ENCODE results near the gene M1AP.

M1AP gene

GRCh38 chr2:74551942-74552913 lies 95.9 kb downstream of the M1AP start:
- DNase-seq, result no peak
- H3K9me3 Mint-ChIP-seq, result no peaks in the 10 kb centered on the region

DNA sequence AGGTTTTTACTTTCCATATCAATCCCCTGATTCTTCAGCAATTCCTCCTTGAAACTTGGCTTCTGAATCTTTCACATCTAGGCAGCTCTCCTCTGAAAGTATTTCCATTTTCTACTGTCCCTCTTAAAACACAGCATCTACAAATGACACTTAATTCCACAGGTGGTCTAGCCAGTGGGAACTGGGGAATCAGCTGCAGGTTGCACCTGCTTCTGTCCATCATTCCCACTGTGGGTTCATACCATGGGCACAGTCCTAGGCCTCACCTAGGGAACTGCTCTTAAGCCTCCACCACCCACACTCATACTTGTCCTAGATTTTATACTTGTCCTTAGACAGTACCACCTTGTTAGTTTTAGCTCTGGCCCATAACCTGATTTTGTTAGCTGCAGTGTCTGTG lies 96.6 kb downstream of the M1AP start:
- ATAC-seq (replicated peaks) (no peak), DNase-seq (no peak)
- peaks cover 33 to 49% of the 10 kb centered on the region in 2 donors for H3K27me3 Mint-ChIP-seq
- no peak overlapping the region for H3K27ac Mint-ChIP-seq
- H3K36me3 Mint-ChIP-seq (ENCODE audit: insufficient read depth), result peaks cover 20% of the 10 kb centered on the region
- H3K4me1 Mint-ChIP-seq (ENCODE audit: low read depth in 2 of 2), result peaks cover 15 to 17% of the 10 kb centered on the region in 2 donors
- H3K9me3 Mint-ChIP-seq, result no peaks in the 10 kb centered on the region
- H3K4me3 Mint-ChIP-seq, result no peak overlapping the region

More at GRCh38 chr2:74551942-74552913, 95.9 kb downstream of the M1AP start:
- H3K27me3 Mint-ChIP-seq, result peaks cover 33 to 42% of the 10 kb centered on the region in 2 donors
- H3K4me3 Mint-ChIP-seq, result peak overlapping the region; percentile 2 to 43
- H3K4me1 Mint-ChIP-seq (ENCODE audit: low read depth in 2 of 2), result peaks cover 15 to 17% of the 10 kb centered on the region in 2 donors
- H3K36me3 Mint-ChIP-seq (ENCODE audit: insufficient read depth), result peaks cover 20% of the 10 kb centered on the region
- no peak for ATAC-seq (replicated peaks)
- peak overlapping the region in 1 of 2 donors; percentile 28 for H3K27ac Mint-ChIP-seq

DNA sequence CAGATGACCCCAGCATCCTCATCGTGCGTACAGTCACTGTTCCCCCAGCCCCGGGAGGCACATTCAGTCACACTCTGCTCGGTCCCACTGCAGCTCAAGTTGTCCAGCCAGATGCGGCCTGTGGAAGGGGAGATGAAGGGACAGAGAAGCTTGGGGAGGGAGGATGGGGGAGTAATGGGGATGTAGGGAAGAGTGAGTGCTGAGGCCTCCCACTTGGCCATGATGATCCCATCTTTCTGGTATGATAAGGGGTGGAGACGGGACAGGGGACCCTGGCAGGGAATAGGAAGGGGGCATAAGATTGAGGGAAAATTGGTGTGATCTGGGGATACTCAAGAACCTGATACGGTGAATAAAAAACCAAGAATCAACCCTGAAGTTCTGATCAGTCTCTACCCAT lies 97.9 kb downstream of the M1AP start:
- Mint-ChIP-seq H3K27me3 (peaks cover 33 to 49% of the 10 kb centered on the region in 2 donors), H3K27ac (no peak overlapping the region), H3K9me3 (no peaks in the 10 kb centered on the region), H3K36me3 (ENCODE audit: insufficient read depth) (peaks cover 17% of the 10 kb centered on the region), H3K4me1 (ENCODE audit: low read depth in 2 of 2) (peaks cover 11 to 14% of the 10 kb centered on the region in 2 donors), H3K4me3 (no peak overlapping the region)
- DNase-seq (no peak), ATAC-seq (replicated peaks) (no peak)

- DNase-seq, result no peak
- Mint-ChIP-seq H3K27ac (no peak overlapping the region), H3K36me3 (ENCODE audit: insufficient read depth) (peaks cover 9% of the 10 kb centered on the region), H3K4me3 (peak overlapping the region; percentile 51 to 58), H3K27me3 (peaks cover 33 to 49% of the 10 kb centered on the region in 2 donors), H3K4me1 (ENCODE audit: low read depth in 2 of 2) (peaks cover 10 to 11% of the 10 kb centered on the region in 2 donors), H3K9me3 (no peaks in the 10 kb centered on the region)
- ATAC-seq (replicated peaks), result peak; percentile 42
Measured at GRCh38 chr2:74548900-74549826, 99.0 kb downstream of the M1AP start.

DNA sequence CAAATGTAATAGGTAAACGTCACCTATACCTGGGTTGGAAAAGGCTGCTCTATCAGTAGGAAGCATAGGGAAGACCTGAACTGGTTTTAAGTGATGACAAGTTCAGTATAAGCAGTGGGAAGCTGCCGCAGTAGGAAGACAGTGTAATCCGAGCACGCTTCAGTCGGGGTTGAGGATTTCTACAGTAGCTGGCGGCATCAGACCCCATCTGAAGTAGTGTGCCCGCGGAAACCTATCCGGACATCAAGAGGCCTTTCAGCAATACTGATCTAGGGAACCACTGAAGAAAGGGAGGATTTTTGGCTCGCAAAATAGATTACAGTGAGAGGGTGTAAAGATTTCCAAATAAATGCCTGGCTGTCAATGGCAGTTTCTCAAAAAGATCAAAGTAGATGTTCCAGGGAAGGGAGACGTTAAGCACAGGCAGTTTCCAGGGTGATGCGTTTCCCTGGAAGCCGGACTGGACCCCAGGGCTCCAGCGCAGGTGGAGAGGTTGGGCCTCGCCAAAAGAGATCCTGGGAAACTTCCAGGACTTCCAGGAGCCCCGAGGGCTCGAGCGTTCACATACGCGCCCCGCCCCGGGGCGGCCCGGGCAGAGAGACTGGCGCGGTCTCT lies 99.7 kb downstream of the M1AP start:
- Mint-ChIP-seq H3K36me3 (ENCODE audit: insufficient read depth) (peaks cover 2% of the 10 kb centered on the region), H3K9me3 (no peaks in the 10 kb centered on the region), H3K4me1 (ENCODE audit: low read depth in 2 of 2) (peaks cover 6 to 9% of the 10 kb centered on the region in 2 donors), H3K27ac (no peak overlapping the region), H3K27me3 (peaks cover 33 to 49% of the 10 kb centered on the region in 2 donors), H3K4me3 (peak overlapping the region; percentile 58 to 59)
- no peak for ATAC-seq (replicated peaks)
- DNase-seq, result no peak

- DNase-seq, result no peak
- H3K4me3 Mint-ChIP-seq, result no peak overlapping the region
- no peak for ATAC-seq (replicated peaks)
- H3K9me3 Mint-ChIP-seq, result no peaks in the 10 kb centered on the region
- peaks cover 0 to 9% of the 10 kb centered on the region in 2 donors for H3K4me1 Mint-ChIP-seq (ENCODE audit: low read depth in 2 of 2)
- no peak overlapping the region for H3K27ac Mint-ChIP-seq
- no peaks in the 10 kb centered on the region for H3K36me3 Mint-ChIP-seq (ENCODE audit: insufficient read depth)
- peaks cover 40 to 50% of the 10 kb centered on the region in 2 donors for H3K27me3 Mint-ChIP-seq
Measured at GRCh38 chr2:74546004-74546403, 102.1 kb downstream of the M1AP start.

GRCh38 chr2:74544634-74545033 lies 103.5 kb downstream of the M1AP start:
- H3K27ac Mint-ChIP-seq, result no peak overlapping the region
- no peaks in the 10 kb centered on the region for H3K36me3 Mint-ChIP-seq (ENCODE audit: insufficient read depth)

DNA sequence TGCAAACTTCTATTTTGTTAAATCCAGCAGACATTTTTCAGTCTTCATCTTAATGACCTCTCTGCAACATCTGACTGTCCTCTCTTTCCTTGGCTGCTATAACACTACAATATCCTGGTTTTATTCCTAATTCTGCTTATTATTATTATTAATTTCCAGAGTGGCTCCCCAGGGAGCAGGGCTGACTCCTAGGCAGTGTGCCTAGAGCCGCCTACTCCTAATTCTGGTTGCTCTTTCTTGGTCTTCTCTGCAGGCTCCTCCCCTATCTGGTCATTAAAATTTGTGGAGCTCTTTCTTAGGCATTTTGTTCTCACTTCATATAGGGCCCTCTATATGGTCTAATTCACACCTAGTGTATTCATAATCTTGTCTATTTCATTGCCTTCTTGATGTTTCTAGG lies 105.2 kb downstream of the M1AP start:
- Mint-ChIP-seq H3K4me1 (ENCODE audit: low read depth in 2 of 2) (peaks cover 0 to 3% of the 10 kb centered on the region in 2 donors), H3K9me3 (no peaks in the 10 kb centered on the region), H3K4me3 (no peak overlapping the region), H3K36me3 (ENCODE audit: insufficient read depth) (peaks cover 4% of the 10 kb centered on the region), H3K27me3 (peaks cover 33 to 46% of the 10 kb centered on the region in 2 donors), H3K27ac (no peak overlapping the region)
- no peak for ATAC-seq (replicated peaks)
- DNase-seq, result no peak

More at GRCh38 chr2:74544634-74545033, 103.5 kb downstream of the M1AP start:
- no peaks in the 10 kb centered on the region for H3K9me3 Mint-ChIP-seq
- H3K4me1 Mint-ChIP-seq (ENCODE audit: low read depth in 2 of 2), result peaks cover 0 to 8% of the 10 kb centered on the region in 2 donors
- H3K4me3 Mint-ChIP-seq, result no peak overlapping the region
- ATAC-seq (replicated peaks) (no peak), DNase-seq (no peak)
- peaks cover 30 to 42% of the 10 kb centered on the region in 2 donors for H3K27me3 Mint-ChIP-seq

GRCh38 chr2:74540291-74540690 lies 107.8 kb downstream of the M1AP start:
- Mint-ChIP-seq H3K27ac (no peak overlapping the region), H3K4me1 (ENCODE audit: low read depth in 2 of 2) (peaks cover 0 to 3% of the 10 kb centered on the region in 2 donors), H3K27me3 (peaks cover 43 to 45% of the 10 kb centered on the region in 2 donors), H3K4me3 (no peak overlapping the region), H3K36me3 (ENCODE audit: insufficient read depth) (peaks cover 4% of the 10 kb centered on the region), H3K9me3 (no peaks in the 10 kb centered on the region)
- DNase-seq (no peak), ATAC-seq (replicated peaks) (no peak)

DNA sequence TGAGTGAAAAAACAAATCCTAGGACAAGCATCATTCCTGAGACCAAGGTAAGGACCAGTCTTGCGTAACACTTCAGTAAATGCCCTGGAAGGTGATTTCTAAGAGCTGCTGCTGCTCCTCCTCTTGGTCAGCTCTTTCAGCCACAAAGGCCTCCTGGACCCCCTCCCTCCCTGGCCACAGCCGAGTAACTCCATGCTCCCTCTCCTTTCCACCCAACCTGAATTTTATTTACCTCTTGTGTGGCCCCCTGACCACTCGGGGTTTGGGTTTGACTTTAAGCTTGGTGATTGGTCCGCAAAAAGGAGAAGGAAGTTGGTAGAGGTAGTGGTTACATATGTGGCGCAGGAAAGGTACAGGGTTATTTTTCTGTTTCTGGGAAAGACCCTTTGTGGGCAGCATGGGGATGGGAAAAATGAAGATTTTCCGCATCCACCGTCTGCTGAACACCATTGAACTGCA lies 109.2 kb downstream of the M1AP start:
- Mint-ChIP-seq H3K27me3 (peaks cover 43 to 45% of the 10 kb centered on the region in 2 donors), H3K9me3 (no peaks in the 10 kb centered on the region), H3K27ac (no peak overlapping the region), H3K36me3 (ENCODE audit: insufficient read depth) (peaks cover 4% of the 10 kb centered on the region), H3K4me3 (no peak overlapping the region), H3K4me1 (ENCODE audit: low read depth in 2 of 2) (peaks cover 0 to 3% of the 10 kb centered on the region in 2 donors)
- no peak for ATAC-seq (replicated peaks)
- DNase-seq, result no peak

DNA sequence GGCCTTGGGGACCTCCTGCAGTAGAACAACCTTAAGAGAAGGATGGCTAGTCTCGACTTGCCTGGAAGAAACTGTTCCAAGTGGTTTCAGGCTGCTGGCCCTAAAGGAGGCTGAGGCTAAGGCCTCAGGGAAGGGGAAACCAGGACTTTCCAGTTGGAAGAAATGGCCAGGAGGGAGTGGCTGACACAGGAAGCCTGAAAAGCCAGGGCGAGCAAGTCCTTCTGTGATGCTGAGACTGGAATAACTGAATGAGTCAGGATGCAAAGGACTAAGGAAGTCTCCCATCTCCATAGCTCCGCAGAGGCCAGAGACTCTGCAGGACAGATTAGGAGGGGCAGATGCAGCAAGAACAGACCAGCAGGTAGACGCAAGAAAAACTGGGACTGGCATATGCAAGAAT lies 111.0 kb downstream of the M1AP start:
- DNase-seq, result no peak
- Mint-ChIP-seq H3K4me3 (no peak overlapping the region), H3K27me3 (peaks cover 30 to 37% of the 10 kb centered on the region in 2 donors), H3K36me3 (ENCODE audit: insufficient read depth) (peaks cover 4% of the 10 kb centered on the region), H3K27ac (no peak overlapping the region), H3K4me1 (ENCODE audit: low read depth in 2 of 2) (peaks cover 2 to 5% of the 10 kb centered on the region in 2 donors), H3K9me3 (no peaks in the 10 kb centered on the region)
- no peak for ATAC-seq (replicated peaks)

DNA sequence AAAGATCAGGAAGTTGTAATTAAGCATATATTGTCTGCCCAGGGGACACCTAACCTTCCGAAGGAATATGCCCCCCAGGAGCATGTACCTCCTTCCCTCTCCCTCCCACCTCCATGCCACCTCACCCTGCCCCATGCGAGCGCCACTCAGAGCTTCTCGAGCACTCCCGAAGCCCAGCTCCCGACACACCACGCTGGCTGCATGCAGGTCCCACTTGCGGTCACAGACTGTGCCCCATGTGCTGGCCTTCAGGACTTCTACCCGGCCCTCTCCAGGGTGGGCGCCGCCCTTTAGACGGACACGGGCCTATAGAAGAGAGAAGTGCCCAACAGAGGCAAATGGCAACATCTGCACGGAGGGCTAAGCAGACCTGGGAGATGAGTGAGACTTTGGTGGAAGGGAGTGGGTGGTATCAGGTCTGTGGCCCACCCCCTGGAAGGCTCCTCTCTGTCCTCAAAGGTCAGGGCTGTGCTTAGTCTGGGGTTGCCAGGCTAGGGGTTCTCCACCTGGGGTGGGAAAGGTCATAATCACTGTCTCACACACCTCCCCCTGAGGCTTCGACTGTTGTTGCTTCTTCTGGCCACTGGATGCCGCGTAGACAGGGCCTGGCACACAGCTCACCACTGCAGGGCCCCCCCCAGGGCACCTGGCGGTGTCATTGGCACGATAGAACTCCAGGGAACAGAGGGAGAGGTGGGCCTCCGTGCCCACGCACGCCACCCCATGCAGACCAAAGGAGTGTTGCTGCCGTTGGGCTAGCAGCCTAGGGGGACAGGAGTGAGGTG lies 111.8 kb downstream of the M1AP start:
- peaks cover 4% of the 10 kb centered on the region for H3K36me3 Mint-ChIP-seq (ENCODE audit: insufficient read depth)
- H3K9me3 Mint-ChIP-seq, result no peaks in the 10 kb centered on the region
- DNase-seq, result no peak
- H3K27me3 Mint-ChIP-seq, result peaks cover 28 to 34% of the 10 kb centered on the region in 2 donors
- no peak for ATAC-seq (replicated peaks)
- H3K27ac Mint-ChIP-seq, result peak overlapping the region in 1 of 2 donors; percentile 52
- H3K4me3 Mint-ChIP-seq, result no peak overlapping the region
- peaks cover 7 to 10% of the 10 kb centered on the region in 2 donors for H3K4me1 Mint-ChIP-seq (ENCODE audit: low read depth in 2 of 2)

Measured in effector memory CD8-positive, alpha-beta T cell (primary cell).